ENCODE measurements around the gene CHST9.

- TF ChIP-seq CTCF (IDR thresholded peaks at IDR 0.05) (no peak), POLR2AphosphoS5 (IDR thresholded peaks at IDR 0.05) (no peak), POLR2A (IDR thresholded peaks at IDR 0.05) (no peak)
Measured at GRCh38 chr18:26869640-26870039, 315.5 kb downstream of the CHST9 start.

Data from prostate gland (tissue), 2 donors.